MM.1S (cell line): ENCODE results near the gene BCHE.

ENCODE experiments used
- DNase-seq: peaks from one replicate; pipeline ENCODE4 v3.0.0-alpha.2; 2015
- H2AFZ ChIP-seq: fragments of 300-600 bp; sonication (generic); 2 replicates; pipeline ENCODE4 v1.6.0; 2016; ENCODE audit warnings: antibody characterized with exemption, low read length
- H3F3A ChIP-seq: fragments of 300-600 bp; sonication (generic); 2 replicates; pipeline ENCODE4 v1.6.1; 2016; ENCODE audit warnings: mild to moderate bottlenecking, antibody characterized with exemption, low read length, moderate library complexity, mixed read lengths; ENCODE audit not compliant: insufficient read depth
- H3K27ac ChIP-seq: fragments of 300-600 bp; sonication (generic); 2 replicates; pipeline ENCODE4 v1.5.1; 2016; ENCODE audit warnings: mild to moderate bottlenecking, low read length
- H3K27me3 ChIP-seq: fragments of 300-600 bp; sonication (generic); replicated peaks from 2 replicates; pipeline ENCODE4 v1.6.0; 2016; ENCODE audit warnings: low read length; ENCODE audit not compliant: insufficient read depth
- H3K36me3 ChIP-seq: fragments of 300-600 bp; sonication (generic); replicated peaks from 2 replicates; pipeline ENCODE4 v1.6.1; 2016; ENCODE audit warnings: mild to moderate bottlenecking, low read length, mixed read lengths; ENCODE audit not compliant: insufficient read depth
- H3K4me1 ChIP-seq: fragments of 300-600 bp; sonication (generic); 2 replicates; pipeline ENCODE4 v1.6.1; 2016; ENCODE audit warnings: low read length, mixed read lengths
- H3K4me2 ChIP-seq: fragments of 300-600 bp; sonication (generic); 2 replicates; pipeline ENCODE4 v1.6.0; 2016; ENCODE audit warnings: low read depth, low read length
- H3K4me3 ChIP-seq: fragments of 300-600 bp; sonication (generic); 2 replicates; pipeline ENCODE4 v1.5.1; 2016; ENCODE audit warnings: low read length, mixed read lengths
- H3K79me2 ChIP-seq: fragments of 300-600 bp; sonication (generic); 2 replicates; pipeline ENCODE4 v1.6.1; 2016; ENCODE audit warnings: mixed run types, low read length, mixed read lengths
- H3K9ac ChIP-seq: fragments of 300-600 bp; sonication (generic); 2 replicates; pipeline ENCODE4 v1.6.1; 2016; ENCODE audit warnings: low read length, mixed read lengths
- H3K9me2 ChIP-seq: fragments of 300-600 bp; sonication (generic); replicated peaks from 2 replicates; pipeline ENCODE4 v1.6.1; 2016; ENCODE audit warnings: mild to moderate bottlenecking, low read length, mixed read lengths; ENCODE audit not compliant: insufficient read depth
- H3K9me3 ChIP-seq: fragments of 300-600 bp; sonication (generic); replicated peaks from 2 replicates; pipeline ENCODE4 v1.6.1; 2016; ENCODE audit warnings: mild to moderate bottlenecking, low read length, mixed read lengths; ENCODE audit not compliant: insufficient read depth
- H4K20me1 ChIP-seq: fragments of 300-600 bp; sonication (generic); 2 replicates; pipeline ENCODE4 v1.6.1; 2016; ENCODE audit warnings: mild to moderate bottlenecking, low read length, moderate library complexity, mixed read lengths; ENCODE audit not compliant: insufficient read depth
- CTCF ChIP-seq: fragments of 300-600 bp; sonication (generic); IDR thresholded peaks from 2 replicates; pipeline ENCODE4 v1.5.1; 2016; ENCODE audit warnings: antibody characterized with exemption, low read length, mixed read lengths
- EZH2 ChIP-seq: fragments of 300-600 bp; sonication (generic); optimal IDR thresholded peaks from 2 replicates; pipeline ENCODE3; 2017; ENCODE audit warnings: low read depth, mild to moderate bottlenecking, antibody characterized with exemption, low read length, mixed read lengths
- EZH2phosphoT487 ChIP-seq: fragments of 300-600 bp; sonication (generic); IDR thresholded peaks from 2 replicates; pipeline ENCODE4 v1.6.1; 2018; ENCODE audit warnings: antibody characterized with exemption, low read length

The BCHE gene

GRCh38 chr3:165755571-165755970, 81.7 kb downstream of the BCHE start:
- Histone ChIP-seq H3K4me2 (no peak overlapping the region), H3K9ac (no peak overlapping the region), H4K20me1 (no peaks in the 10 kb centered on the region), H3K9me2 (no peaks in the 10 kb centered on the region), H2AFZ (no peak overlapping the region), H3K9me3 (no peaks in the 10 kb centered on the region), H3F3A (no peaks in the 10 kb centered on the region), H3K4me3 (no peak overlapping the region), H3K4me1 (no peaks in the 10 kb centered on the region), H3K27me3 (no peaks in the 10 kb centered on the region), H3K27ac (no peak overlapping the region), H3K79me2 (no peaks in the 10 kb centered on the region), H3K36me3 (no peaks in the 10 kb centered on the region)
- TF ChIP-seq CTCF (no peak), EZH2 (no peak), EZH2phosphoT487 (no peak)
- no peak for DNase-seq

GRCh38 chr3:165754219-165755007, 82.8 kb downstream of the BCHE start:
- H3K9me3 ChIP-seq: no peaks in the 10 kb centered on the region
- H3K9ac ChIP-seq: no peak overlapping the region
- no peaks in the 10 kb centered on the region for H3K36me3 ChIP-seq
- no peaks in the 10 kb centered on the region for H3K27me3 ChIP-seq
- DNase-seq: no peak
- H3K27ac ChIP-seq: no peak overlapping the region
- H3K4me1 ChIP-seq: no peaks in the 10 kb centered on the region
- H3F3A ChIP-seq: no peaks in the 10 kb centered on the region
- no peak overlapping the region for H2AFZ ChIP-seq
- no peaks in the 10 kb centered on the region for H4K20me1 ChIP-seq
- TF ChIP-seq CTCF (no peak), EZH2phosphoT487 (no peak), EZH2 (no peak)
- H3K9me2 ChIP-seq: no peaks in the 10 kb centered on the region
- H3K4me2 ChIP-seq: no peak overlapping the region
- H3K4me3 ChIP-seq: no peak overlapping the region
- H3K79me2 ChIP-seq: no peaks in the 10 kb centered on the region

GRCh38 chr3:165753560-165753959, 83.7 kb downstream of the BCHE start:
- TF ChIP-seq EZH2phosphoT487: no peak
- no peak for TF ChIP-seq CTCF
- no peak for TF ChIP-seq EZH2
- no peaks in the 10 kb centered on the region for H3K36me3 ChIP-seq
- DNase-seq: no peak
- no peak overlapping the region for H2AFZ ChIP-seq
- H3F3A ChIP-seq: no peaks in the 10 kb centered on the region
- H3K4me1 ChIP-seq: no peaks in the 10 kb centered on the region
- no peak overlapping the region for H3K27ac ChIP-seq
- H4K20me1 ChIP-seq: no peaks in the 10 kb centered on the region
- H3K79me2 ChIP-seq: no peaks in the 10 kb centered on the region
- no peaks in the 10 kb centered on the region for H3K9me3 ChIP-seq
- H3K9me2 ChIP-seq: no peaks in the 10 kb centered on the region
- H3K9ac ChIP-seq: no peak overlapping the region
- H3K4me2 ChIP-seq: no peak overlapping the region
- H3K27me3 ChIP-seq: no peaks in the 10 kb centered on the region
- no peak overlapping the region for H3K4me3 ChIP-seq
